K562 (cell line): ENCODE results near the gene SURF4. TPM values are rescaled to one million over a fixed set of nuclear protein-coding genes. Genes with fewer than 3 reads are reported as not detected.

Experiments used
- DIDO1 ChIP-seq: fragments of 450-650 bp; IDR thresholded peaks from 2 replicates; pipeline ENCODE4 v1.6.1; 2016; ENCODE audit warnings: low read depth, missing biosample characterization, missing genetic modification characterization
- HNRNPLL ChIP-seq: fragments of 200-400 bp; formaldehyde crosslinking; IDR thresholded peaks from 2 replicates; pipeline ENCODE4 v1.6.1; 2017; ENCODE audit warnings: low read length, low read depth, mild to moderate bottlenecking; ENCODE audit not compliant: poor library complexity, severe bottlenecking
- ILK ChIP-seq: fragments of 450-650 bp; IDR thresholded peaks from 2 replicates; pipeline ENCODE4 v1.6.1; 2016; ENCODE audit warnings: missing genetic modification characterization, low read depth, mild to moderate bottlenecking, missing compliant biosample characterization, moderate library complexity, borderline replicate concordance
- SAFB ChIP-seq: fragments of 200-400 bp; formaldehyde crosslinking; IDR thresholded peaks from 2 replicates; pipeline ENCODE4 v1.6.1; 2017; ENCODE audit warnings: low read depth, low read length, borderline replicate concordance
- ZKSCAN1 ChIP-seq: fragments of 150-350 bp; IDR thresholded peaks from 2 replicates; pipeline ENCODE4 v1.6.1; 2016; ENCODE audit warnings: low read depth, low read length
- ZNF217 ChIP-seq: sonication (generic); formaldehyde crosslinking; IDR thresholded peaks from 2 replicates; pipeline ENCODE4 v1.8.0; 2022; ENCODE audit warnings: mild to moderate bottlenecking, missing genetic modification reagents
- ZNF224 ChIP-seq: sonication (generic); formaldehyde crosslinking; IDR thresholded peaks from 2 replicates; pipeline ENCODE4 v1.8.0; 2022; ENCODE audit warnings: mild to moderate bottlenecking, missing genetic modification reagents
- ZNF263 ChIP-seq: sonication (generic); formaldehyde crosslinking; IDR thresholded peaks from 2 replicates; pipeline ENCODE4 v1.8.0; 2022; ENCODE audit warnings: mild to moderate bottlenecking, missing genetic modification reagents, borderline replicate concordance
- ZNF57 ChIP-seq: fragments of 450-650 bp; formaldehyde crosslinking; IDR thresholded peaks from 2 replicates; pipeline ENCODE4 v1.4.0; 2020; ENCODE audit warnings: mild to moderate bottlenecking, moderate library complexity
- ZNF586 ChIP-seq: fragments of 450-650 bp; formaldehyde crosslinking; conservative IDR thresholded peaks from 2 replicates; pipeline ENCODE4 v1.4.0; 2020; ENCODE audit warnings: mild to moderate bottlenecking, moderate library complexity
- ZNF75A ChIP-seq: fragments of 450-650 bp; formaldehyde crosslinking; IDR thresholded peaks from 2 replicates; pipeline ENCODE4 v1.4.0; 2020; ENCODE audit warnings: mild to moderate bottlenecking
- polyA plus RNA-seq, 8 experiments: library from polyadenylated mRNA; depleted of rRNA in 4 of 8; stranded (reverse) in 5 of 8; unstranded in 3 of 8; fragments of >200 nt; fragmentation: Nextera tagmentation in 2 of 8; fragmentation: Illumina TruSeq in 1 of 8; extraction: Ambion mirVana in 2 of 8; extraction: Trizol in 1 of 8; gene quantifications; 2 replicates each; pipeline versions ENCODE4 v1.2.1 to v1.2.3, GENCODE V29; 2011 to 2014; ENCODE audit warnings: inconsistent platforms in 1 of 8, missing spikeins in 1 of 8
- total RNA-seq, 7 experiments: library from RNA; depleted of rRNA in 6 of 7; stranded (reverse); fragments of >200 nt in 6 of 7; fragmentation: Illumina TruSeq in 2 of 7; extraction: Trizol in 2 of 7; gene quantifications; 2 replicates each; pipeline versions ENCODE4 v1.2.1 to v1.2.3, GENCODE V29; 2011 to 2021; ENCODE audit warnings: low replicate concordance in 1 of 7
- TF ChIP-seq, protein P1 (sequence below): sonication (generic); formaldehyde crosslinking; IDR thresholded peaks from 2 replicates; pipeline ENCODE4 v1.8.0; 2022; ENCODE audit warnings: mild to moderate bottlenecking, missing genetic modification reagents
- TF ChIP-seq, protein P2 (sequence below): fragments of 450-650 bp; IDR thresholded peaks from 2 replicates; pipeline ENCODE4 v1.6.1; 2016; ENCODE audit warnings: low read depth, mild to moderate bottlenecking, moderate library complexity
- TF ChIP-seq, protein P3 (sequence below), 2 experiments: fragments of 450-650 bp in 1 of 2; sonication (generic) in 1 of 2; formaldehyde crosslinking in 1 of 2; IDR thresholded peaks in 1 of 2; conservative IDR thresholded peaks in 1 of 2; 2 replicates each; pipeline versions ENCODE4 v1.6.1 to v1.8.1; 2016 to 2023; ENCODE audit warnings: mild to moderate bottlenecking in 2 of 2, moderate library complexity in 2 of 2, inconsistent platforms in 1 of 2, missing genetic modification reagents in 1 of 2
- TF ChIP-seq, protein P4 (sequence below): sonication (generic); formaldehyde crosslinking; IDR thresholded peaks from 2 replicates; pipeline ENCODE4 v1.8.0; 2022; ENCODE audit warnings: mild to moderate bottlenecking, missing genetic modification reagents
- TF ChIP-seq, protein P5 (sequence below): fragments of 450-650 bp; IDR thresholded peaks from 2 replicates; pipeline ENCODE4 v1.6.1; 2017; ENCODE audit warnings: antibody characterized with exemption, mild to moderate bottlenecking
- TF ChIP-seq, protein P6 (sequence below): fragments of 450-650 bp; formaldehyde crosslinking; IDR thresholded peaks from 2 replicates; pipeline ENCODE4 v1.4.0; 2020; ENCODE audit warnings: mild to moderate bottlenecking, moderate library complexity

Gene SURF4
- total and polyA plus RNA-seq, 9 of the 15 experiments (the other 6 are each of a cell fraction or from before 2014, with no cell fraction given) = 8.4 to 176 (median 130) TPM

DNA sequence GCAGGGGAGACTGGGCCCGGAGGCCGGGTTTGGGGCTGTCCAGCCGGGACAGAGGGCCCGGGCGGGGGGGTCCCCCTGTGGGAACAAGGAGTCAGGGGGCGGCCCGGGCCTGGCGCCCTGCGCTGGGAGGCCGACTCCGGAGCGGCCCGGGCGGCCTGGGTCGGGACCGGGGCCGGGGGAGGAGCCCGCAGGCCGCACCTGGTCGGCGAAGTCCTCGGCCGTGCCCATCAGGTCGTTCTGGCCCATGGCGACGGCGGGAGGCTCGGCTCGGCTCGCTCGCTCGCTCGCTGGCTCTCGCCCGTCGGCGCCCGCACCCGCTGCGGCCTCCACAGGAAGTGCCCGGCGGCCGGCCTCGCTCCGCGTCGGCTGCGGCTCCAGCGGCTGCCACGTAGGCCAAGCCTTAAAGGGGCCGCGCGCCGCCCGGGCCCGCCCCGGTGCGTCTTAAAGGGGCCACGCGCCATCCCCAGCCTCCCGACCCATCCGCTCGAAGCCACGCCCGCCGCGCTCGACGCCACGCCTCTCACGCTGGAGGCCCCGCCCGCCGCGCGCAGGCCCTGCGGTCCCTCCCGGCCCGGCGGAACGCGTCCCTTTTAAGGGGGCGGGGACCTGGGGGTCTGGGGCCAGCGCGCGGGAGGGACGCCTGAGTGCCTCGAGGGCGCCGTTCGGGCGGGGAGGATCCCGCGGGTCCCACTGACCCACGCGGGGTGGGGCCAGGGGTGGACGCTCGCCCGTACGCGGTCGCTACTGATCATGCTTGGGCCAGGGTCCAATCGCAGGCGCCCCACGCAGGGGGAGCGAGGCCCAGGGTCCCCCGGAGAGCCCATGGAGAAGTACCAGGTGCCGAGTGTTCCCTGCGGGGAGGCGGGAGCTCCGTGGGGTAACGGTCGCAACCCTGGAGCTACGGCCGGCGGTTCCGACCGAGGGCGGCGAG, at the start of gene SURF4, which contains the start of gene STKLD1 (continued):
- TF ChIP-seq, protein P1, sequence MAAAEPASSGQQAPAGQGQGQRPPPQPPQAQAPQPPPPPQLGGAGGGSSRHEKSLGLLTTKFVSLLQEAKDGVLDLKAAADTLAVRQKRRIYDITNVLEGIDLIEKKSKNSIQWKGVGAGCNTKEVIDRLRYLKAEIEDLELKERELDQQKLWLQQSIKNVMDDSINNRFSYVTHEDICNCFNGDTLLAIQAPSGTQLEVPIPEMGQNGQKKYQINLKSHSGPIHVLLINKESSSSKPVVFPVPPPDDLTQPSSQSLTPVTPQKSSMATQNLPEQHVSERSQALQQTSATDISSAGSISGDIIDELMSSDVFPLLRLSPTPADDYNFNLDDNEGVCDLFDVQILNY = peak; percentile 73; the same call in 1 of the 2 replicates
- TF ChIP-seq ZNF263 (CRISPR knock-in tag) (peak; percentile 66; the same call in 1 of the 2 replicates), ZKSCAN1 (no peak), ZNF57 (no peak), DIDO1 (tag) (no peak), ILK (tag) (no peak), SAFB (peak; percentile 82), ZNF586 (no peak), ZNF224 (CRISPR knock-in tag) (no peak; the same call in 1 of the 2 replicates), ZNF75A (CRISPR knock-in tag) (no peak), ZNF217 (CRISPR knock-in tag) (no peak), HNRNPLL (peak; percentile 80)
- TF ChIP-seq, protein P2, sequence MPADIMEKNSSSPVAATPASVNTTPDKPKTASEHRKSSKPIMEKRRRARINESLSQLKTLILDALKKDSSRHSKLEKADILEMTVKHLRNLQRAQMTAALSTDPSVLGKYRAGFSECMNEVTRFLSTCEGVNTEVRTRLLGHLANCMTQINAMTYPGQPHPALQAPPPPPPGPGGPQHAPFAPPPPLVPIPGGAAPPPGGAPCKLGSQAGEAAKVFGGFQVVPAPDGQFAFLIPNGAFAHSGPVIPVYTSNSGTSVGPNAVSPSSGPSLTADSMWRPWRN = no peak
- TF ChIP-seq, protein P3, sequence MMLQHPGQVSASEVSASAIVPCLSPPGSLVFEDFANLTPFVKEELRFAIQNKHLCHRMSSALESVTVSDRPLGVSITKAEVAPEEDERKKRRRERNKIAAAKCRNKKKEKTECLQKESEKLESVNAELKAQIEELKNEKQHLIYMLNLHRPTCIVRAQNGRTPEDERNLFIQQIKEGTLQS (IDR thresholded peaks at IDR 0.05) = no peak
- TF ChIP-seq, protein P3 (CRISPR knock-in tag; conservative IDR thresholded peaks at IDR 0.05) = no peak
- TF ChIP-seq, protein P4, sequence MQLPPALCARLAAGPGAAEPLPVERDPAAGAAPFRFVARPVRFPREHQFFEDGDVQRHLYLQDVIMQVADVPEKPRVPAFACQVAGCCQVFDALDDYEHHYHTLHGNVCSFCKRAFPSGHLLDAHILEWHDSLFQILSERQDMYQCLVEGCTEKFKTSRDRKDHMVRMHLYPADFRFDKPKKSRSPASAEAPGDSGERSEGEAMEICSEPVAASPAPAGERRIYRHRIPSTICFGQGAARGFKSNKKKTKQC = peak; percentile 94
- TF ChIP-seq, protein P5, sequence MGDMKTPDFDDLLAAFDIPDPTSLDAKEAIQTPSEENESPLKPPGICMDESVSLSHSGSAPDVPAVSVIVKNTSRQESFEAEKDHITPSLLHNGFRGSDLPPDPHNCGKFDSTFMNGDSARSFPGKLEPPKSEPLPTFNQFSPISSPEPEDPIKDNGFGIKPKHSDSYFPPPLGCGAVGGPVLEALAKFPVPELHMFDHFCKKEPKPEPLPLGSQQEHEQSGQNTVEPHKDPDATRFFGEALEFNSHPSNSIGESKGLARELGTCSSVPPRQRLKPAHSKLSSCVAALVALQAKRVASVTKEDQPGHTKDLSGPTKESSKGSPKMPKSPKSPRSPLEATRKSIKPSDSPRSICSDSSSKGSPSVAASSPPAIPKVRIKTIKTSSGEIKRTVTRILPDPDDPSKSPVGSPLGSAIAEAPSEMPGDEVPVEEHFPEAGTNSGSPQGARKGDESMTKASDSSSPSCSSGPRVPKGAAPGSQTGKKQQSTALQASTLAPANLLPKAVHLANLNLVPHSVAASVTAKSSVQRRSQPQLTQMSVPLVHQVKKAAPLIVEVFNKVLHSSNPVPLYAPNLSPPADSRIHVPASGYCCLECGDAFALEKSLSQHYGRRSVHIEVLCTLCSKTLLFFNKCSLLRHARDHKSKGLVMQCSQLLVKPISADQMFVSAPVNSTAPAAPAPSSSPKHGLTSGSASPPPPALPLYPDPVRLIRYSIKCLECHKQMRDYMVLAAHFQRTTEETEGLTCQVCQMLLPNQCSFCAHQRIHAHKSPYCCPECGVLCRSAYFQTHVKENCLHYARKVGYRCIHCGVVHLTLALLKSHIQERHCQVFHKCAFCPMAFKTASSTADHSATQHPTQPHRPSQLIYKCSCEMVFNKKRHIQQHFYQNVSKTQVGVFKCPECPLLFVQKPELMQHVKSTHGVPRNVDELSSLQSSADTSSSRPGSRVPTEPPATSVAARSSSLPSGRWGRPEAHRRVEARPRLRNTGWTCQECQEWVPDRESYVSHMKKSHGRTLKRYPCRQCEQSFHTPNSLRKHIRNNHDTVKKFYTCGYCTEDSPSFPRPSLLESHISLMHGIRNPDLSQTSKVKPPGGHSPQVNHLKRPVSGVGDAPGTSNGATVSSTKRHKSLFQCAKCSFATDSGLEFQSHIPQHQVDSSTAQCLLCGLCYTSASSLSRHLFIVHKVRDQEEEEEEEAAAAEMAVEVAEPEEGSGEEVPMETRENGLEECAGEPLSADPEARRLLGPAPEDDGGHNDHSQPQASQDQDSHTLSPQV = peak; percentile 59
- TF ChIP-seq, protein P6, sequence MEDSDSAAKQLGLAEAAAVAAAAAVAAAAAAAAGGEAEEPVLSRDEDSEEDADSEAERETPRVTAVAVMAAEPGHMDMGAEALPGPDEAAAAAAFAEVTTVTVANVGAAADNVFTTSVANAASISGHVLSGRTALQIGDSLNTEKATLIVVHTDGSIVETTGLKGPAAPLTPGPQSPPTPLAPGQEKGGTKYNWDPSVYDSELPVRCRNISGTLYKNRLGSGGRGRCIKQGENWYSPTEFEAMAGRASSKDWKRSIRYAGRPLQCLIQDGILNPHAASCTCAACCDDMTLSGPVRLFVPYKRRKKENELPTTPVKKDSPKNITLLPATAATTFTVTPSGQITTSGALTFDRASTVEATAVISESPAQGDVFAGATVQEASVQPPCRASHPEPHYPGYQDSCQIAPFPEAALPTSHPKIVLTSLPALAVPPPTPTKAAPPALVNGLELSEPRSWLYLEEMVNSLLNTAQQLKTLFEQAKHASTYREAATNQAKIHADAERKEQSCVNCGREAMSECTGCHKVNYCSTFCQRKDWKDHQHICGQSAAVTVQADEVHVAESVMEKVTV (CRISPR knock-in tag) = no peak
